HG02571 (cell line): ENCODE results near the gene TOM1L2.

Source experiments
- ATAC-seq: cut with Tn5 transposase; IDR thresholded peaks from one replicate; pipeline ENCODE4 v1.9.1; 2021; ENCODE audit warnings: mild to moderate bottlenecking, moderate library complexity; ENCODE audit not compliant: unreplicated experiment

TOM1L2 gene

DNA sequence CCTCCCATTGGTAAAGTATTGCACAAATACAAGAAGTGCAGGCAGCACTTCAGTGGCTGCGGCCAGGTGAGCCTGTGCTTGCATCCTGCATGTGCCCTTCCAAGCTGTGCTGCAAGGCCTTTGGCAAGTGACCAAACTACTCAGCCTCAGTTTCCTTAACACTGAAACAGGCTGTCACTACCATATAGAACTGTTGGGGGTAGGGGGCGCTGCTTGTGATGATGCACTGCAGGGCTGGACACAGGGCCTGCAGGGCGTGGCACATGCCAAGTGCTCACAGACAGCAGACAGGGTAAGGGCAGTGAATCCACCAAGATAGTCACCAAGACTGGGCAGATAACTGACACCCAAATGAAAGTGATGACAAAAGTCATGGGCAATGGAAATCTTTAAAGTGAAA lies 69.8 kb downstream of the TOM1L2 start:
- ATAC-seq: no peak

DNA sequence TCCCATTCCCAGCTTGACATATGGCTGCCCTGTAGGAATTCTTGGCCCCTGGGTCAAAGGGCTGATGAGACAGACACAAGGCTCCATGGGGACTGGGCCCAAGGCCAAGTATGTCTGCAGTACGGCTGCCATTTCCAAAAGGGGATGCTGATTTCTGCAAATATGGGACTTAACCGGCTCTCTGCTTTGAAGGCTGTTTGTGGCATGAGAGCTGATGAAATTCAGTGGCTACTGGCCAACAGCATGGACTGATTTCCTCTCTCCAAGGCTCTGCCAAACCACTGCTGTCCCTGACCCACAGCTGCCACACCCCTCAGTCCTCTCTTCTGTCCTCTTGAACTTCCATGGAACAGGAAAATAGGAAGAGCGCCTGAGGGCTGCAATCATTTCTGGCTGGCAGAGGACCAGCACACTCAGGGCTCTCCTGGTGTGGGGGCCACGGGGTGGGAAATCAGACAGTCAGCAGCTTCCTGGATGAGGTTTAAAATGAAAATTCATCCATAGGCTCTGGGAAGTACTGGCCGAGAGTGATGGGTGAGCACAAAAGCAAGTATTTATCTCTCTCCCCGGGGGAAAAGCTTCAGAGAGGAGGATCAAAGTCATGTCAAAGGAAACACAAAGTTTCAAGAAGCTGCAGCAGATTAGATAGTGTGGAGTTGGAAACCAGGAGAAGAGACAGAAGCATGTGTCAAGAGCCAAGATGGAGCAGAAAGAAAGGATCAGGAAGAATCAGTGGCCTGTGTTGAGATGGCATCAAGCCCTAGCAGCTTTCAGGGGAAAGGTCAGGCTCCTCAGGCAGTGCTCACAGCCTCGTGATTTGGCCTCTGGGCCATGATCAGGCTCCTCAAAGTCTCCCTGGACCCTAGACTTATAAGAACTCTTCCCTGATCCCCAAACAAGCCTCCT lies 71.3 kb downstream of the TOM1L2 start:
- no peak for ATAC-seq

DNA sequence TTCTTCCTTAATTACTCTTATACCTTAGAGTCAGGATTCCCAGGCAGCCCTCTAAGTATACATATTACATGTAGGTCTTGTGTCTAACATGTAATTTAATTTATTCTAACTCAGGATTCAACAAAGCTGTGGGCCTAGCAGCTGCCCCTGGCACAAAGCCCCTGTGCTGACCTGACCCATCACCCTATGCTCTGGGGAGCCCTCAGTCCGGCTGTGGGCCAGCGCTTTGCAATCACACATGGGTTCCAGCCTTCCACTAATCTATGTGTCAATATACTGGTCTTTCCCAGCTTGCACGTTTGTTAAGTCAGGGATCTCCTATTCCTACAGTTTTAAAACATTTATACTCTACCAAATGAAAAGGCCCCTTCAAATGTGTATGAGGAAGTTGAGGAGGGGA lies 72.7 kb downstream of the TOM1L2 start:
- ATAC-seq: no peak

DNA sequence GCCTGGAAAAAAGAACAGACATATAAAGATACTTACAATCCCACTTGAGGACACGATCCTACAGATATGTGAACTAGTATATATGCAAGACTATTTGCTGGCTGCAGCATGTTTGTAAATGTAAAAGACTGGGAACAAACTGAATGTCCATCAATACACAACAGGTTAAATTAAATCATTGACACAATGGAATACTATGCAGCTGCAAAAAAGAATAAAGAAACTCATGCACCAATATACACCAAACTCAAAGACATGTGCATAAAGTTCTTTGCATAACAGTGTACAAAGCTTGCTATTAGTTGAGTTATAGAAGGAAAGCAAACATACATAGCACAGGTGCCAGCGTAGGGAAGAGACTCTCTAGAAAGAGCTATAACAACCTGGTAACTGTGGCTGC lies 73.5 kb downstream of the TOM1L2 start:
- ATAC-seq: no peak

DNA sequence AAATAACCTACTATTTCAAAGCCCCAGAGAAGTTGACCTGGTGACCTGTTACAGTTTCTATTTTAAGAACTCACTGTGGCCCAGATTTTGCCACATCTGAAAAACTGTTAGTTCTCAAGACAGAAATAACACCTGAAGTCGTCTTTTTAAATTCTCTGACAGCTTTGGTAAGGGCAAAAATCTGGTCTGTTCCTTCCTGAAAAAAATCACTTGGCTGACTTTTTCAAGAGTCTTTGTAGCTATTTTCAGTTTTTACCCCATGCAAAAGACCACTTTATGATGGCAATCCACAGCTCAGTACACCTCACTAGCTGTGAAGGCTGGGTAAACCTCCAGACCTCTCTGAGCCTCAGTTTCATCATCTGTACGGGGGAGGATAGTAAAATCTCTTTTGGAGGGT lies 74.8 kb downstream of the TOM1L2 start:
- ATAC-seq: no peak

DNA sequence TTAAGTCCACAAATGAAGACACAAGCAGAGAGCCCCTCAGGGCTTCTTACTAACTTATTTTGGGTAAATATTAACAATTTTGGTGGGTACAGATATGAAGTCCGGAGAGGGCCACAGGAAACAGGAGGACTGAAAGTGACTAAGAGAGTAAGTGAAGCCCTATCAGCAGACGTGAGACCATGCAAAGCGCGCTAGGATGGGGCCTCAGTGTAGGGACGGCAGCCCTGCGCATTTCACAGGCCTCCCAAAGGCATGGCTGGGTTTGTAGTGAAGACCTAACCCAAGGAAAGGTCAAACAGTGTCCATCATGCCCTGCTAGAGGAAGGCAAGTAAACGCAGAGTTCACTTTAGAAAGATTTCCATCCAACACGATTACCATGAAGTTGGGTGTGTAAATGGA lies 75.5 kb downstream of the TOM1L2 start:
- ATAC-seq: no peak

DNA sequence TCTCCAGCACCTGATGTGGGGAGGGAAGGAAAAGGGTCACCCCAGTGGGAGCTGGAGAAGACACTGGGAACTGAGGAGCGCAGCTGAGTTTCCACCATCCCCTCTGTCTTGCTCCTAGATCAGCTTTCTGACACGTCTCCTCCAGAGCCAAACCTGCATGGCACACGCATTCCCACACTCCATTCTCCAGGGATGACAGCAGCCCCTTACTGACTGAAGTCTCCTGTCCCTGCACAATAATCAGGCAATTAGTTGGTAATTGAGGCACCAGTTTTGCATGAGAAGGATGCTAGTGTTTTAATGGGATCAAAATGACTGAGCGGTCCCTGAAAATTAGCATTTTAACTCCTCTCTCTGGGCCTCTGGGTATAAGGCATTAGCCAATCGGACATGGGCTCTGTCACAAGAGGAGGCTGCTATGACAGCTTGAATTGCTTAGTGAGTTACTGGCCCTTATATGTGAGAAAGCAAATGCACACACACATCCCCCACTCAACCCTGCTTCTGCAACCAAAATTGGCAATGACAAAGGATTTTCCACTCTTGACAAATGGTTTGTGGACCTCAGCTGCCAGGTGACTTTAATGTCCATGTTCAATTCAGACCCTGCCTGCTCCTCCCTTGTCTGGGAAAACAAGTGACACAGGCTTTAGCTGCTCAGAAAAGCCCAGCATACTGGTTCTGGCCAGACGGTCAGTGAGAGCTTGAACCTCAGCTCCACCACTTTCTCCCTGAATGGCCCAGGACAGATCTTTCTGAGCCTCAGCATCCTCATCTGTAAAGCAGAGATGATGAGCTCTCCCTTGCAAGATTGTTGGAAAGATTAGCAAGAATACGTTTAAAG lies 78.2 kb downstream of the TOM1L2 start:
- no peak for ATAC-seq

DNA sequence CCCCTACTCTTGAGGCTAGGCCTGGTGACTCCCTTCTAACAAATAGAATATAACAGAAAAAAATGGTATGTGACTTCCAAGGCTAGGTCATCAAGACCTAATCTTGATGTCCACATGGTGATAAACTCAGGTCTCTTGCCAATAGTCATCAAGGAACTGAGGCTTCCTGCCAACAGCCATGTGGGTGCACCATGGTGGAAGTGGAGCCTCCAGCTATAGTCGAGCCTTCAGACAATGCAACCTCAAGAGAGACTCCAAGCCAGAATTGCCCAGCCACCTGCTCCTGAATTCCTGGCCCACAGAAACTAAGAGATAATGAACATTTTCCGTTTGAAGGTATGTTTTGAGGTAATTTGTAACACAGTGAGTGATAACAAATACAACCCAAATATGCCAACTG lies 79.5 kb downstream of the TOM1L2 start:
- no peak for ATAC-seq

DNA sequence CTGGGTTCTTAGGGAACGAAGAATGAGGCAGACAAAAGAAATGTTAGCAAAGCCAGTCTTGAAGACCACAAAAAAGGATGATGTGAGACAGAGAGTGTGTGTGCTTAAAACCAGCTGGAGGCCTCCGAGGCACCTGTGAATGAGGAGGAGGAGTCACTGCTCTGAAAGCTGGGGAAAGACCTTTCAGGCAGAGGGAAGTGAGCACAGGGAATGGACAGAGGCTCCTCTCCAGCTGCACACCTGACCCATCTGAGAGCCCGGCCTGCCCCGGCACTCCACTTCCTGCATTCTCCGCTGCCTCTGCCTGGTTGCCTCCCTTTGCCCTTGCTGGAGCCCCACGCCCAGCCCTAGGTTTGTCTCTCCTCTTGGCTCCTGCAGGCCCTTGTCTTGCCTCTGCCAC lies 80.2 kb downstream of the TOM1L2 start:
- no peak for ATAC-seq

DNA sequence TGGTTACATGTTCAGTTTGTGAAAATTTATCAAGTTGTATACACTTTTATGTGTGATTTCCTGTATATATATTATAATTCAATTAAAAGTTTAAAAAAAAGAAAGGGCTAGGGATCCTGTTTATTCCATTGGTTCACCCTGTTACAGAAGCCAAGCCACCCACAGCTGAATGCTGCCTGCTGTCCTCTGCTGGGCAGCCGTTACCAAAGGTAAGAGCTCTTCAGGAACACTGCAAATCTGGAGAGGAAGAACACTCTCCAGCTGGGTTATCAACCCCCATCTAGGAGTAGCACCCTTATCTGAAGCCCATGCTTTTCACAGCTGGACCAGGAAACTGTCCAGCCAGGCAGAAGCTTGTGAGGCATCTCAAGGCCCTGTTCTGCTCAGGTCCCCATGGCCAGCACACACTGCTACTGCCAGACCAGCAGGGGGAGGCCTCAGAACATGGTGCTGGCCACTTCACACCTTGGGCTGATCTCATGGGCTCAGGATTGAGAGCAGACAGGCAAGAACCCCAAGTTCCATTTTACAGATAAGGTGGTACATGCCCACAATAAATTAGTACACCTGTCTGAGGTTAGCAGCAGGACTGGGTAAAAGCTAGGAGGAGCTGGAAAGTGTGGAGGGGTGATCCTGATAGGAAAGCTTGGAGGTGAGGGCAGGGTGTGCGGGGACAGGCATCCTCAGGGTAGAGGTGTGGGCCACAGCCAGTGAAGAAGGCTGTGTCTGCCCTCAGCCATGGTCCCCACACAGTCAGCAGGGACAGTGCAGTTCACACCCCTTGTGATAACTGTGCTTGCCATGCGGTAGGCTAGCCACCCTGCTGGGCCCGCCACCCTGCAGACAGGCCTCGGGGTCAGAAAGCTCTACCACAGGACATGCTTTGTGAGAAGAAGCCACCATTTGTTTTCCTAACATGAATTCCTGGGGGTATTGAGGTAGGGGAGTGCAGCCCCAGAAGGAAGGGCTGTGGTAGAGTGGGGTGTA lies 81.1 kb downstream of the TOM1L2 start:
- no peak for ATAC-seq

DNA sequence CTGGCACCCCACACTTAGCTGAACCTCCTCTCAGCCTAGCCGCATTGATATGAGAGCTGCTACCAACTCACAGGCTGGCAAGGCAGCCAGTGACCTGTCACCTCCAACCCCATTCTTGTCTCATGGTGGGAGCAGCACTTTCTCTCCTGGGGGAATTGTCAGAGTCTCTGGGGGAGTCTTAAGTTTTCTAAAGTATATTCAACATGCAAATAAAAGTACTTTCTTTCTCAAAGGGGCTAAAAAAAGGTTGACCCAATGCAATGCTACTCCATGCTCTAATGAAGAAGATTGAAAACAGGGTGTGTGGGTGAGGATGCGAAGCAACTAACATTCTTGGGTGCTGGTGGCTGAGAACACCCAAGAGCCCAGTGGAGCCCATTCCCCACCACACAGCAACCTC lies 82.3 kb downstream of the TOM1L2 start:
- no peak for ATAC-seq

DNA sequence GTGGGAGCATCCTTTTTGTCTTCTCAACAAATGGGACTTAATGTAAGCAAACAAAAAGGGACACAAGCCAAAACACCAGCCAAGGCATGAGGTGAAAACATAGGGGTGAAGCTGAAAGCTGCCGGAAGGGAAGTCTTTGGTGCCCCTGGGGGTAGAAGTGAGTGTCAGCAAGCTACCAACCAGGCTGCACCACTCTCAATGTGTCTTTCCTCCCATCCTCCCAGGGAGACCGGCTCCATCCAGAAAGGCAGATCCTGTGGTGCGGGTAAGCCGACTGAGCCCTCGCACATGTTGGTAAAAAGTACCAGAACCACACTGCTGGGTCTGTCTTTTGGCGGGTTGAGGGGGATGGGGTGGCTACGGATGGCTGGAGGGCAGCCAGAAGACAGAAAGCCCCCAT lies 83.4 kb downstream of the TOM1L2 start:
- no peak for ATAC-seq

DNA sequence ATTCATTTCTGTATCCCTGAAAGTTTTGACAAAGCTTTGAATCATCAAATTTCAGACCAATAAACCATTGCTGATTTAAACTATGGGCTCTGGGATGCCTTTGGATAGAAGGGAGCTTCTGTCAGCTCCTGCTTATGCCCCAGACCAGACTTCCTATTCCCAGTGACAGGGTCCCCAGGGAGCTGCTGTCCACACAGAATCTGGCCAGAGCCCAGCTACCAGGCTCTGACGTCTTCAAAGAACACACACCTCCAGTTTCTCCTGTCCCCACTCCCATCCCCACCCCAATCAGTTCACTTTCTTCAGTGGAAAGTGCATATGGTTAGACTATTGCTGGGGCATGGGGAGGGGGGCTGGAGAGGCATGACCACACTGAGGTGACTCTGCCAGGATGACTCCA lies 83.8 kb downstream of the TOM1L2 start:
- no peak for ATAC-seq

DNA sequence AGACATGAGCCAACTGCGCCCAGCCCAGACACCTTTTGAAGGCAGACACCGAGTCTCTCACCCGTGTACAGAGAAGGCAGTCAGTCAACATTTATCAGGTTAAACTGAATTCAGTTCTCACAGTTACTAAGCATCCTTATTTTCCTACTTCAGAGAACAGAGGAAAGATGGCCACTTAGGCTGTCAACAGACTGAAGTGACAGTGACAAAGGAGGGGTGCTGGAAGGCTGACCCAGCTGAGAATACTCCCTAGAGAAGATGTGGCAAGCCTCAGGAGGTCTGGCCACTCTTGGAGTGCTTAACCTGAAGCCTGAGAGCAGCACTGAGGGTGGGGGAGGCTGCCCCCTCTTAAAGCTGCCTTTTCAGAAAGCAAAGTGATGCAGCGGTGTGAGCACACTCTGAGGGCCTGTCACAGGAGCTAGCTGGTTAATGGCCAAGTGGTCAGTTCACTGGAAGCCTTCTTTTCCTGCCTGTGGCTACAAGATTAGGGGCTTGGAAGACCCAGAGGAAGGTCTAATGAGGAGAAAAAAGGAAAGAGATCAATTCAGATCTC lies 84.4 kb downstream of the TOM1L2 start:
- ATAC-seq: no peak

DNA sequence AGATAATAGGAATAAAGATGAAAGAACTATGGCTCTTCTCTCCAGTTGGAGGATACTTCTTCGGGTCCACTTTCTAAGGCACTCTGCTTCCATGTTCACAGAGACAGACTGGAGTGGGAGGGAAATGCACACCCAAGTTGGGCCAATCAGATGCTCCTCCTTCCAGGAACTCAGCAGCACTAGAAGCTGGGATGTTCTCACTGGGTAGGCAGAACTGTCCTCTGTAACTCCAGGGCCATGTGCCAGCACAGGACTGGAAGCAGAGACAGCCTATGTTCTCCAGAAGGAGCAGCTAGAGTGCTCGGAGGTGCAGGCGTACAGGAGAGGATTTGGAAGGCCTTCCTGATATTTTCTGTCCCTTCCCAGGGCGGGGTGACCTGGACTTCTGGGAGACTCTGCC lies 85.5 kb downstream of the TOM1L2 start:
- ATAC-seq: no peak

DNA sequence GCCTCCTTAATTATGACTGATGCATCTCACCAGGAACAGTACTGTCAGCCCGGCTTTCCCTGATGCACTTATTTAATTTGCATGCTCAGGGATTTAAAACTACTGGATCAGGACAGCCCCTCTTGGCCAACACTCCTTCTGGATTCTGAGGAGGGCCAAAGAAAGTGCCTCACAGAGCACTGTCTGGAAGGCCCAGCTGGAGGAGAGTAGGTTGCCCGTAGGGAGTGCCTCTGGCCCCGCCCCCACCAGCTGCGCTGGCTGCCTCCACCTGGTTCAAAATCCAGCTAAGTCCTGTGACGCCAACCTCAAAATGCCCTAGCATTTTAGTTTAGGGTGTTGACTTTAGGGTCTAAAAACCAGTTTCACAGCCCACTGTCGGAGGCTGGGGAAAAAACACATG lies 86.0 kb downstream of the TOM1L2 start:
- ATAC-seq: no peak

DNA sequence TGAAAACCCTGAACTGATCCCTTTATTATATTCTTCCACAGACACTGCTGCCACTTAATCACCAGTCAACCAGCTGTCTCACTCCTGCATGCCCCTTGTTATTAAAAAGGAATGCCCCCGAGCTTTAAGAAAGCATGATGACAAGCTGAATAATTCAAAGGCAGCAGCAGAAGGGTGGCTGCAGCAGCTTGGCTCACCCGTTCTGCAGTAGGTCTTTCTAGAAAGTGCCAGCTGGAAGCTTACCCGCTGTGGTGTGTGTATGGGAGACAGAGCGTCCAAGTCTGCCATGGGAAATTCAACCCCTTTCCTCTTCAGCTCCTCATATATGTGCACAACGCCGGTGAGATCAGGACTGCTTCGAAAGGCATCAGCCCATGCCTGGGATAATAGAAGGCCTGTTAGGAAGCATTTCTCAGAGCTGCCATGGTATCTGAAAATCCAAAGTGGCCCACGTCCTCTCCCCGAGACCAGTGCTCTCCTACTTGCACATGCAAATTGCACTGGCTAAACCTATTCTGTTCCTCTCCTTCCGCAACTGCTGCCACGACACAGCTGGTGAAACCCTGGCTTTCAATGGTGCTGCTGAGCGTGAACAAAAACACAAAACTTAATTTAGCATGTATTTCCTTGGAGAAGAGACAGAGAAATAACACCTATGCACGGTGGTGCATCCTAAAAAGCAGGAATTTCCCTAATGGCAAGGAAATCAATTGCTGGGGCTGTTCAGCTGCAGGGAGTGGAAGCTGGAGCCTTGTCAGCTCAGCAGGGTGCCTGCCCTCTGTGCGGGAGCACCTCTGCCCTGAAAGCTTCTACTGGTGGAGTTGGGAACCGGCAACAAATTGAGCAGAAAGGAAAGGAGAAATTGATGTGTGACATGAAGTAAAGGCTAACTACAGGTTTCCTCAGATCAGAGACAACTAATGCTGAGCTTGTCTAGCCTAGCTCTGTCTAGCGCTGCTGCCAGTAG lies 87.5 kb downstream of the TOM1L2 start:
- ATAC-seq: no peak

DNA sequence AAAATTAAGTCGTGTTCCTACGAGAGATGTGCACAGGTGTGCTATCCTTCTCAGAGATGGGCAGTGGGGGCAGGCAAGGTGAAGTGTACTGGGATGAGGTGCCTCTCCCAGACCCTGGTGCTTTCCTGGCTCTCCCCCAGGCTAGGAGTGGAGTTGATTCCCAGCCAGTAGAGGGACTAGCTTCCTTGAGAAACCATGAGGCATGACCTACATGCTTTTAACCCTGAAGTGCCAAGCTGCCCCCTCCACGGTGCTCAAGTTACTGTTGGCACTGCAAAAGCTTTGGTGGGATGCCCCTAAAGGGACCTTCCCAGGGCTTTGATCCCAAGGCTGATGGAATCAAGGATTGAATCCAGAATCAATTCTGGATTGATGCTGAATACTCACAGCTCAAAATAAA lies 88.4 kb downstream of the TOM1L2 start:
- ATAC-seq: no peak

DNA sequence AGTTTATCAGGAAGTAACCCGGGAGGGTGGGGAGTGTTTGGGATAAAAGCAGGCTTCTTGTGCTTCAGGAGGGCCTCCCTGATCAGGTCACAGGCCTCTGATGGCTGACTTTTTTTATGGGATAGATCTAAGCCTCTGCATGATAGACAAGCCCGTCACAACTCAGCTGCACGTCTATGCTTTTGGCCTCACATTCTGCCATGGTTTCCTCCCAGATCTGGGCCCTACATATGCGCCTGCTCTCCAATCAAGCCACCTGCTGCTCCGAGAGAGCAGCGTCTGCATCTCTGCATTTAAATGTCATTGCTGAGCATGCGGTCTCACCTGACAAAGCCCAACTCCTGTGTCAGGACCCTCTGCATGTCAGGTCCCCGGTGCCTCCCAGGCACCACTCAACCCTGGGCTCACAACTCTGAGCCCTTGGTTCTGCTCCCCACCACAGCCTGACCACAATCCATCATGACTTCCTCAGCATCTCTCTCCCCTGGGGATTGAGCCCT lies 90.1 kb downstream of the TOM1L2 start:
- ATAC-seq: no peak
